Kidney capillary endothelial cell (primary cell): ENCODE data around the gene OR1F1.
A peak's percentile ranks its signal among the peaks of the same experiment; 100 is the strongest.
"Not testable (repeated sequence)": the region's sequence is repeated elsewhere in the genome, so short reads cannot be mapped to it uniquely, and the experiment has no call there.

Experiments used
- DNase-seq: peaks from one replicate; pipeline ENCODE4 v3.0.0-alpha.2; 2018; ENCODE audit warnings: low spot score

Gene OR1F1

GRCh38 chr16:3150346-3151218 is 37.4 kb upstream of the OR1F1 start:
- DNase-seq: peak; percentile 94

- no peak for DNase-seq
These were observed 36.1 kb upstream of the OR1F1 start for GRCh38 chr16:3152027-3152276.

- DNase-seq: peak; percentile 77
These were observed 35.6 kb upstream of the OR1F1 start for GRCh38 chr16:3152277-3152990.

- no peak for DNase-seq
These were observed 35.0 kb upstream of the OR1F1 start for GRCh38 chr16:3152991-3153368.

- no peak for DNase-seq
These were observed 32.8 kb upstream of the OR1F1 start for GRCh38 chr16:3155181-3155580.

GRCh38 chr16:3155972-3156371 is 32.0 kb upstream of the OR1F1 start:
- no peak for DNase-seq

GRCh38 chr16:3157229-3158025 is 30.6 kb upstream of the OR1F1 start:
- peak; percentile 94 for DNase-seq

- no peak for DNase-seq
These were observed 29.9 kb upstream of the OR1F1 start for GRCh38 chr16:3158026-3158509.

- DNase-seq: peak; percentile 81
These were observed 29.3 kb upstream of the OR1F1 start for GRCh38 chr16:3158510-3159314.

- no peak for DNase-seq
These were observed 26.6 kb upstream of the OR1F1 start for GRCh38 chr16:3161235-3162018.

- DNase-seq: no peak
These were observed 23.6 kb upstream of the OR1F1 start for GRCh38 chr16:3164121-3164991.

- no peak for DNase-seq
These were observed 22.7 kb upstream of the OR1F1 start for GRCh38 chr16:3165111-3165822.

- DNase-seq: no peak
These were observed 21.5 kb upstream of the OR1F1 start for GRCh38 chr16:3166505-3166886.

GRCh38 chr16:3168729-3169128 is 19.3 kb upstream of the OR1F1 start:
- not testable (repeated sequence) for DNase-seq

- no peak for DNase-seq
These were observed 17.4 kb upstream of the OR1F1 start for GRCh38 chr16:3170440-3171180.

GRCh38 chr16:3171181-3171854 is 16.7 kb upstream of the OR1F1 start:
- no peak for DNase-seq

GRCh38 chr16:3171855-3172593 is 16.0 kb upstream of the OR1F1 start:
- peak; percentile 58 for DNase-seq
